Measurements from ENCODE around the gene PLEKHJ1. TPM values are rescaled to one million over a fixed set of nuclear protein-coding genes. Genes with fewer than 3 reads are reported as not detected.

The PLEKHJ1 gene
- total and polyA plus RNA-seq, 2 of the 13 experiments (the other 11 are each of a cell fraction or from before 2014, with no cell fraction given) = 70.5 to 130 TPM

DNA sequence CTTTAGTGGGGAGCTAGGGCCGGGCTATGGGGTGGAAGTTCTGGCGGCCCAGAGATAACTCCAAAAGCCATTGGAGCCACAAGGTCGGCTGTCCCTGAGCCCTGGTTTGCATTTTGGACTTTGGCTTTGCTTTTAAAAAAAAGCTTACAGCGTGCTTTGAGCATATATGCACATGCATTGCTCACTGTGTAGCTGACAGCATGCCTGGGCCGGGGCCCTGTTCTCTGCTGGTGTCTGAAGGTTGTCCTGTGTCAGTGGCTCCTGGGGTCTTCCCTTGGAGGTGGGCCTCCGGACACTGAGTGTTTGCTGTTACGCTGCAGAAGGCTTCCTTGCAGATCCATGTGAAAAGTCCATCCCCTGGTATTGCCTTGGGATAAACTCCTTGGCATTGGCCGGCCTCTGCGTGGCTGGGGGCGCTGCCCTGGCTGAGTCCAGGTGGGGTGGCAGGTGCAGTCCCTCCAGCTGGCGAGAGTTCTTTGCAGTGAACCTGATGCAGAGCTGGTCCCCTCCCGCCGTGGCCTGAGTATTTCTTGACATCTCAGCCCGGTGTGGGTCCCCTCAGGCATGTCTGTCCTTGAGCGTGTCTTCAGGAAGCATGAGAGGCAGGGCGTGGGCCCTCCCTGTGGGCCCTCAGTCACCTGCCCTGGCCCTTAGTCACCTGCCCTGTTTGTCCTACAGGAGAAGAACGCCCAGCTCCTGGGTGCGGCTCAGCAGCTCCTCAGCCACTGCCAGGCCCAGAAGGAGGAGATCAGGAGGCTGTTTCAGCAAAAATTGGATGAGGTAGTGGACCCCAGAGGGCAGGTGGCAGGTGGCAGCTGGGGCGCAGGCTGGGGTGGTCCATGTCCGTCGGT is 23.0 kb downstream of the PLEKHJ1 start (continued):
- TF ChIP-seq AHR (CRISPR knock-in tag; IDR thresholded peaks at IDR 0.05) = no peak
- 0 out of 2 replicates have a peak, but pooled peaks have one; percentile 77 for TF ChIP-seq ZNF510 (CRISPR knock-in tag; IDR thresholded peaks at IDR 0.05; ENCODE audit: low read depth)
- no peak for TF ChIP-seq FOXA1 (IDR thresholded peaks at IDR 0.05)
- peak; percentile 32; the same call in 1 of the 2 replicates for TF ChIP-seq FOXA1 (CRISPR knock-in tag; IDR thresholded peaks at IDR 0.05)
- TF ChIP-seq NFKB2 (CRISPR knock-in tag; IDR thresholded peaks at IDR 0.05; ENCODE audit: borderline replicate concordance) = peak; percentile 90
- TF ChIP-seq, protein P1, sequence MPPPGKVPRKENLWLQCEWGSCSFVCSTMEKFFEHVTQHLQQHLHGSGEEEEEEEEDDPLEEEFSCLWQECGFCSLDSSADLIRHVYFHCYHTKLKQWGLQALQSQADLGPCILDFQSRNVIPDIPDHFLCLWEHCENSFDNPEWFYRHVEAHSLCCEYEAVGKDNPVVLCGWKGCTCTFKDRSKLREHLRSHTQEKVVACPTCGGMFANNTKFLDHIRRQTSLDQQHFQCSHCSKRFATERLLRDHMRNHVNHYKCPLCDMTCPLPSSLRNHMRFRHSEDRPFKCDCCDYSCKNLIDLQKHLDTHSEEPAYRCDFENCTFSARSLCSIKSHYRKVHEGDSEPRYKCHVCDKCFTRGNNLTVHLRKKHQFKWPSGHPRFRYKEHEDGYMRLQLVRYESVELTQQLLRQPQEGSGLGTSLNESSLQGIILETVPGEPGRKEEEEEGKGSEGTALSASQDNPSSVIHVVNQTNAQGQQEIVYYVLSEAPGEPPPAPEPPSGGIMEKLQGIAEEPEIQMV (CRISPR knock-in tag; IDR thresholded peaks at IDR 0.05; ENCODE audit: low read depth) = peak; percentile 91; the same call in 1 of the 2 replicates
- TF ChIP-seq ZNF564 (CRISPR knock-in tag; IDR thresholded peaks at IDR 0.05) = 0 out of 2 replicates have a peak, but pooled peaks have one; percentile 36
- peak; percentile 52; the same call in 1 of the 2 replicates for TF ChIP-seq SOX5 (CRISPR knock-in tag; IDR thresholded peaks at IDR 0.05; ENCODE audit: borderline replicate concordance)
- TF ChIP-seq ZFAT (CRISPR knock-in tag; conservative IDR thresholded peaks at IDR 0.05) = peak; percentile 87
- TF ChIP-seq, protein P2, sequence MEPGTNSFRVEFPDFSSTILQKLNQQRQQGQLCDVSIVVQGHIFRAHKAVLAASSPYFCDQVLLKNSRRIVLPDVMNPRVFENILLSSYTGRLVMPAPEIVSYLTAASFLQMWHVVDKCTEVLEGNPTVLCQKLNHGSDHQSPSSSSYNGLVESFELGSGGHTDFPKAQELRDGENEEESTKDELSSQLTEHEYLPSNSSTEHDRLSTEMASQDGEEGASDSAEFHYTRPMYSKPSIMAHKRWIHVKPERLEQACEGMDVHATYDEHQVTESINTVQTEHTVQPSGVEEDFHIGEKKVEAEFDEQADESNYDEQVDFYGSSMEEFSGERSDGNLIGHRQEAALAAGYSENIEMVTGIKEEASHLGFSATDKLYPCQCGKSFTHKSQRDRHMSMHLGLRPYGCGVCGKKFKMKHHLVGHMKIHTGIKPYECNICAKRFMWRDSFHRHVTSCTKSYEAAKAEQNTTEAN (CRISPR knock-in tag; conservative IDR thresholded peaks at IDR 0.05) = peak; percentile 95
- TF ChIP-seq, protein P3, sequence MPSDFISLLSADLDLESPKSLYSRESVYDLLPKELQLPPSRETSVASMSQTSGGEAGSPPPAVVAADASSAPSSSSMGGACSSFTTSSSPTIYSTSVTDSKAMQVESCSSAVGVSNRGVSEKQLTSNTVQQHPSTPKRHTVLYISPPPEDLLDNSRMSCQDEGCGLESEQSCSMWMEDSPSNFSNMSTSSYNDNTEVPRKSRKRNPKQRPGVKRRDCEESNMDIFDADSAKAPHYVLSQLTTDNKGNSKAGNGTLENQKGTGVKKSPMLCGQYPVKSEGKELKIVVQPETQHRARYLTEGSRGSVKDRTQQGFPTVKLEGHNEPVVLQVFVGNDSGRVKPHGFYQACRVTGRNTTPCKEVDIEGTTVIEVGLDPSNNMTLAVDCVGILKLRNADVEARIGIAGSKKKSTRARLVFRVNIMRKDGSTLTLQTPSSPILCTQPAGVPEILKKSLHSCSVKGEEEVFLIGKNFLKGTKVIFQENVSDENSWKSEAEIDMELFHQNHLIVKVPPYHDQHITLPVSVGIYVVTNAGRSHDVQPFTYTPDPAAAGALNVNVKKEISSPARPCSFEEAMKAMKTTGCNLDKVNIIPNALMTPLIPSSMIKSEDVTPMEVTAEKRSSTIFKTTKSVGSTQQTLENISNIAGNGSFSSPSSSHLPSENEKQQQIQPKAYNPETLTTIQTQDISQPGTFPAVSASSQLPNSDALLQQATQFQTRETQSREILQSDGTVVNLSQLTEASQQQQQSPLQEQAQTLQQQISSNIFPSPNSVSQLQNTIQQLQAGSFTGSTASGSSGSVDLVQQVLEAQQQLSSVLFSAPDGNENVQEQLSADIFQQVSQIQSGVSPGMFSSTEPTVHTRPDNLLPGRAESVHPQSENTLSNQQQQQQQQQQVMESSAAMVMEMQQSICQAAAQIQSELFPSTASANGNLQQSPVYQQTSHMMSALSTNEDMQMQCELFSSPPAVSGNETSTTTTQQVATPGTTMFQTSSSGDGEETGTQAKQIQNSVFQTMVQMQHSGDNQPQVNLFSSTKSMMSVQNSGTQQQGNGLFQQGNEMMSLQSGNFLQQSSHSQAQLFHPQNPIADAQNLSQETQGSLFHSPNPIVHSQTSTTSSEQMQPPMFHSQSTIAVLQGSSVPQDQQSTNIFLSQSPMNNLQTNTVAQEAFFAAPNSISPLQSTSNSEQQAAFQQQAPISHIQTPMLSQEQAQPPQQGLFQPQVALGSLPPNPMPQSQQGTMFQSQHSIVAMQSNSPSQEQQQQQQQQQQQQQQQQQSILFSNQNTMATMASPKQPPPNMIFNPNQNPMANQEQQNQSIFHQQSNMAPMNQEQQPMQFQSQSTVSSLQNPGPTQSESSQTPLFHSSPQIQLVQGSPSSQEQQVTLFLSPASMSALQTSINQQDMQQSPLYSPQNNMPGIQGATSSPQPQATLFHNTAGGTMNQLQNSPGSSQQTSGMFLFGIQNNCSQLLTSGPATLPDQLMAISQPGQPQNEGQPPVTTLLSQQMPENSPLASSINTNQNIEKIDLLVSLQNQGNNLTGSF (CRISPR knock-in tag; IDR thresholded peaks at IDR 0.05) = peak; percentile 95
- TF ChIP-seq ZNF224 (CRISPR knock-in tag; IDR thresholded peaks at IDR 0.05) = peak; percentile 97; the same call in 1 of the 2 replicates
- peak; percentile 40; the same call in 1 of the 2 replicates for TF ChIP-seq FOSL1 (CRISPR knock-in tag; IDR thresholded peaks at IDR 0.05; ENCODE audit: borderline replicate concordance)
- peak; percentile 81 for TF ChIP-seq MYC (CRISPR knock-in tag; IDR thresholded peaks at IDR 0.05; ENCODE audit: borderline replicate concordance)
- TF ChIP-seq, protein P4, sequence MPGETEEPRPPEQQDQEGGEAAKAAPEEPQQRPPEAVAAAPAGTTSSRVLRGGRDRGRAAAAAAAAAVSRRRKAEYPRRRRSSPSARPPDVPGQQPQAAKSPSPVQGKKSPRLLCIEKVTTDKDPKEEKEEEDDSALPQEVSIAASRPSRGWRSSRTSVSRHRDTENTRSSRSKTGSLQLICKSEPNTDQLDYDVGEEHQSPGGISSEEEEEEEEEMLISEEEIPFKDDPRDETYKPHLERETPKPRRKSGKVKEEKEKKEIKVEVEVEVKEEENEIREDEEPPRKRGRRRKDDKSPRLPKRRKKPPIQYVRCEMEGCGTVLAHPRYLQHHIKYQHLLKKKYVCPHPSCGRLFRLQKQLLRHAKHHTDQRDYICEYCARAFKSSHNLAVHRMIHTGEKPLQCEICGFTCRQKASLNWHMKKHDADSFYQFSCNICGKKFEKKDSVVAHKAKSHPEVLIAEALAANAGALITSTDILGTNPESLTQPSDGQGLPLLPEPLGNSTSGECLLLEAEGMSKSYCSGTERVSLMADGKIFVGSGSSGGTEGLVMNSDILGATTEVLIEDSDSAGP (CRISPR knock-in tag; IDR thresholded peaks at IDR 0.05; ENCODE audit: borderline replicate concordance) = peak; percentile 73
- peak; percentile 93 for TF ChIP-seq SATB2 (CRISPR knock-in tag; IDR thresholded peaks at IDR 0.05)
